ENCODE measurements around the gene BCO2.
A peak's percentile ranks its signal among the peaks of the same experiment; 100 is the strongest.

The BCO2 gene

GRCh38 chr11:112216561-112217105, 41.3 kb downstream of the BCO2 start:
- no peak for DNase-seq (ENCODE audit: low read depth)

- DNase-seq (ENCODE audit: low read depth) = peak; percentile 12
Observed at GRCh38 chr11:112219476-112220232, 44.3 kb downstream of the BCO2 start.

- no peak for DNase-seq (ENCODE audit: low read depth)
Observed at GRCh38 chr11:112221274-112221835, 46.0 kb downstream of the BCO2 start.

GRCh38 chr11:112222303-112222702, 47.0 kb downstream of the BCO2 start:
- DNase-seq (ENCODE audit: low read depth) = no peak

- DNase-seq (ENCODE audit: low read depth) = no peak
Observed at GRCh38 chr11:112223121-112223520, 47.8 kb downstream of the BCO2 start.

GRCh38 chr11:112223754-112224532, 48.6 kb downstream of the BCO2 start:
- no peak for DNase-seq (ENCODE audit: low read depth)

- DNase-seq (ENCODE audit: low read depth) = no peak
Observed at GRCh38 chr11:112225753-112226061, 50.4 kb downstream of the BCO2 start.

GRCh38 chr11:112226062-112226830, 50.9 kb downstream of the BCO2 start, which contains the start of gene PTS:
TSS of gene PTS (plus strand) at chr11:112226428. CDS start at chr11:112226444, 16 bp downstream.
- DNase-seq (ENCODE audit: low read depth) = peak; percentile 72

- DNase-seq (ENCODE audit: low read depth) = no peak
Observed at GRCh38 chr11:112226831-112227401, 51.6 kb downstream of the BCO2 start.

- DNase-seq (ENCODE audit: low read depth) = no peak
Observed at GRCh38 chr11:112227471-112227870, 52.2 kb downstream of the BCO2 start.

GRCh38 chr11:112228706-112229105, 53.4 kb downstream of the BCO2 start:
- no peak for DNase-seq (ENCODE audit: low read depth)

GRCh38 chr11:112229159-112229558, 53.8 kb downstream of the BCO2 start:
- no peak for DNase-seq (ENCODE audit: low read depth)

- no peak for DNase-seq (ENCODE audit: low read depth)
Observed at GRCh38 chr11:112229746-112230433, 54.6 kb downstream of the BCO2 start.

- no peak for DNase-seq (ENCODE audit: low read depth)
Observed at GRCh38 chr11:112231952-112232351, 56.6 kb downstream of the BCO2 start.

- no peak for DNase-seq (ENCODE audit: low read depth)
Observed at GRCh38 chr11:112235750-112236390, 60.6 kb downstream of the BCO2 start.

- no peak for DNase-seq (ENCODE audit: low read depth)
Observed at GRCh38 chr11:112237451-112237850, 62.1 kb downstream of the BCO2 start.

- no peak for DNase-seq (ENCODE audit: low read depth)
Observed at GRCh38 chr11:112238041-112238440, 62.7 kb downstream of the BCO2 start.

- DNase-seq (ENCODE audit: low read depth) = no peak
Observed at GRCh38 chr11:112241486-112241885, 66.2 kb downstream of the BCO2 start.

GRCh38 chr11:112247201-112247600, 71.9 kb downstream of the BCO2 start:
- no peak for DNase-seq (ENCODE audit: low read depth)

- DNase-seq (ENCODE audit: low read depth) = no peak
Observed at GRCh38 chr11:112248201-112248600, 72.9 kb downstream of the BCO2 start.
